SK-N-SH treated with all-trans-retinoic acid at 6 μM for 48 hours (cell line): Measurements from ENCODE around the gene CEP164.

ENCODE experiments used
- ARNTL ChIP-seq: fragments of 450-650 bp; formaldehyde crosslinking; IDR thresholded peaks from 2 replicates; pipeline ENCODE4 v1.5.0; 2020; ENCODE audit warnings: low read depth, mild to moderate bottlenecking, moderate library complexity, borderline replicate concordance
- BACH2 ChIP-seq: fragments of 250-450 bp; sonication (Bioruptor Pico); IDR thresholded peaks from 2 replicates; pipeline ENCODE4 v1.9.0; 2021; ENCODE audit warnings: mild to moderate bottlenecking, borderline replicate concordance
- ISL1 ChIP-seq: fragments of 250-450 bp; sonication (Bioruptor Pico); IDR thresholded peaks from 2 replicates; pipeline ENCODE4 v2.1.2; 2022; ENCODE audit warnings: mild to moderate bottlenecking, moderate library complexity
- OSR1 ChIP-seq: fragments of 250-450 bp; sonication (Bioruptor Pico); IDR thresholded peaks from 2 replicates; pipeline ENCODE4 v1.8.0; 2022; ENCODE audit warnings: moderate library complexity, mild to moderate bottlenecking, inconsistent platforms
- PATZ1 ChIP-seq: fragments of 250-450 bp; sonication (Bioruptor Pico); IDR thresholded peaks from 2 replicates; pipeline ENCODE4 v1.8.0; 2020; ENCODE audit warnings: mild to moderate bottlenecking, moderate library complexity, borderline replicate concordance
- PPARA ChIP-seq: fragments of 250-450 bp; sonication (Bioruptor Pico); IDR thresholded peaks from 2 replicates; pipeline ENCODE4 v1.5.0; 2020; ENCODE audit warnings: mild to moderate bottlenecking, borderline replicate concordance
- ZFP3 ChIP-seq: fragments of 250-450 bp; sonication (Bioruptor Pico); IDR thresholded peaks from 2 replicates; pipeline ENCODE4 v1.5.0; 2020; ENCODE audit warnings: mild to moderate bottlenecking, moderate library complexity
- ZFP30 ChIP-seq: fragments of 450-650 bp; formaldehyde crosslinking; IDR thresholded peaks from 2 replicates; pipeline ENCODE4 v1.5.0; 2022; ENCODE audit warnings: mild to moderate bottlenecking, moderate library complexity

- TF ChIP-seq PPARA (CRISPR knock-in tag) (no peak), ISL1 (no peak), ZFP30 (CRISPR knock-in tag) (no peak), ARNTL (no peak), OSR1 (CRISPR knock-in tag) (no peak), PATZ1 (CRISPR knock-in tag) (no peak), ZFP3 (no peak), BACH2 (CRISPR knock-in tag) (no peak)
Measured at GRCh38 chr11:117287668-117288067, 40.0 kb upstream of the CEP164 start.
